Prostate gland (tissue), 2 donors: Measurements from ENCODE around the gene MEIS2.

Source experiments
- CTCF ChIP-seq, 4 experiments: fragments of 200-600 bp in 2 of 4; fragments of 450-650 bp in 2 of 4; sonication (generic) in 2 of 4; IDR thresholded peaks; 1 replicate in 3 of 4; 2 replicates in 1 of 4; pipeline ENCODE4 v1.5.1; 2016 to 2019; ENCODE audit warnings: antibody characterized with exemption in 4 of 4, mild to moderate bottlenecking in 2 of 4, moderate library complexity in 2 of 4
- POLR2A ChIP-seq: fragments of 450-650 bp; IDR thresholded peaks from one replicate; pipeline ENCODE4 v1.6.1; 2016; ENCODE audit warnings: antibody characterized with exemption, mild to moderate bottlenecking
- POLR2AphosphoS5 ChIP-seq: sonication (generic); formaldehyde crosslinking; IDR thresholded peaks from one replicate; pipeline ENCODE4 v1.6.1; 2017; ENCODE audit warnings: antibody characterized with exemption

GRCh38 chr15:36932070-36932469, 168.3 kb downstream of the MEIS2 start:
- TF ChIP-seq POLR2A (no peak), CTCF (IDR thresholded peaks at IDR 0.05) (no peak), POLR2AphosphoS5 (no peak)
